ENCODE data around the gene CYP4F2.
"Not testable (repeated sequence)": the region's sequence is repeated elsewhere in the genome, so short reads cannot be mapped to it uniquely, and the experiment has no call there.

- TF ChIP-seq POLR2A, CTCF (IDR thresholded peaks at IDR 0.05): not testable (repeated sequence)
Measured at GRCh38 chr19:15834232-15834631, 63.6 kb downstream of the CYP4F2 start.
